HG03457 (cell line): Measurements from ENCODE around the gene FAM162B.
"Not testable (repeated sequence)": the region's sequence is repeated elsewhere in the genome, so short reads cannot be mapped to it uniquely, and the experiment has no call there.

Experiments
- ATAC-seq: cut with Tn5 transposase; IDR thresholded peaks from one replicate; pipeline ENCODE4 v1.9.1; 2021; ENCODE audit warnings: moderate number of reproducible peaks; ENCODE audit not compliant: unreplicated experiment

FAM162B gene

GRCh38 chr6:116730513-116730912, 35.0 kb downstream of the FAM162B start:
- no peak for ATAC-seq

DNA sequence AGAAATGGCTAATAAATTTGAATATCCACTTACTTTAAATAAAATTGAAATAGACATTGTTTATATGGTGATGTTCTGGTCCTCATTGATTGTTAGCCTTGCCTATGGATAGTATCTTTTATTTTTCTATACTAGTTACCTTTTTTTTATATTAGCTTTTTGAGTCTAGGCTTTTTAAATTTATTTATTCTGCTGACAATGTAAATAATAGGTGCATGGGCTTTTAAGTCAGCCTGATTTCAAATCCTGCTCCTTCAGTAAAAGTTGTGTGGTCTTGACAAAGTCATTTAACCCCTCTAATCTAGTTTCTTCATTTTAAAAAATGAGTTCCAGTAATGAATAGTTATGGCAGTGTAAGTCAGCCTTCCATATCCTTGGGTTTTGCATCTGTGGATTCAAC, 38.6 kb downstream of the FAM162B start:
- ATAC-seq: no peak

DNA sequence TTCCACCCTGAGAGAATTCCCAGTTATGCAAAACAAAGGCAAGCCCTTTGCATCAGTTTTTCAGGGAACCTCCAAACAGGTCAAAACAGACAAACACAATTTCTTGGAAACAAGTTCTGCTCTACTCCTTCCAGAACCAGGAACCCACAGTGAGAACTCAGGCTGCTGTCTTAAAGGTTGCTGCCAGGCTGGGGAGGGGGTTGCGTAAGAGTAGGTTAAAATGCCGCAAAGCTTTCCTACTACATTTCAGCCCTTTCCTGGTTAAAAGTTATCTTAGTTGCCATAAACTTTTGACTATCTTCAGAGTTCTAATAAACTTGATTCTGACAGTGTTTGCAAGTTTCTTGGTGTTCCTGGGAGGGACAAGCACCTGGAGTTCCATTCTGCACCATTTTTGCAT, 50.8 kb downstream of the FAM162B start:
- ATAC-seq: no peak

GRCh38 chr6:116714296-116714695, 51.2 kb downstream of the FAM162B start:
- ATAC-seq: no peak

- no peak for ATAC-seq
Measured at GRCh38 chr6:116705917-116706316, 59.6 kb downstream of the FAM162B start.

GRCh38 chr6:116703888-116704287, 61.6 kb downstream of the FAM162B start:
- not testable (repeated sequence) for ATAC-seq
